Mucosa of rectum (tissue), 2 donors: Measurements from ENCODE around the gene PLCH1.

ENCODE experiments used
- H3K27ac ChIP-seq, 2 donors: one replicate each; pipeline ENCODE4 v1.7.0; 2013; ENCODE audit warnings: inconsistent platforms in 2 of 2, low read depth in 2 of 2, low read length in 2 of 2
- H3K27me3 ChIP-seq, 2 donors: one replicate each; pipeline ENCODE4 v1.7.0; 2013; ENCODE audit warnings: low read length in 2 of 2; ENCODE audit not compliant: control insufficient read depth in 2 of 2, insufficient read depth in 2 of 2
- H3K36me3 ChIP-seq, 2 donors: one replicate each; pipeline ENCODE4 v1.7.0; 2013; ENCODE audit warnings: low read length in 2 of 2; ENCODE audit not compliant: control insufficient read depth in 2 of 2, insufficient read depth in 2 of 2
- H3K4me1 ChIP-seq, 2 donors: one replicate each; pipeline ENCODE4 v1.7.0; 2013; ENCODE audit warnings: low read length in 2 of 2, mild to moderate bottlenecking in 1 of 2; ENCODE audit not compliant: control insufficient read depth in 2 of 2, insufficient read depth in 2 of 2
- H3K4me3 ChIP-seq, 2 donors: one replicate each; pipeline ENCODE4 v1.7.0; 2013; ENCODE audit warnings: low read length in 2 of 2
- H3K9ac ChIP-seq, 2 donors: one replicate each; pipeline ENCODE4 v1.7.0; 2013; ENCODE audit warnings: low read length in 2 of 2, low read depth in 1 of 2, mild to moderate bottlenecking in 1 of 2
- H3K9me3 ChIP-seq, 2 donors: one replicate each; pipeline ENCODE4 v1.7.0; 2013; ENCODE audit warnings: low read length in 2 of 2; ENCODE audit not compliant: control insufficient read depth in 2 of 2
- donor health status: healthy.
- donor health status: Normal muscosa, but diverticular disease.

PLCH1 gene

DNA sequence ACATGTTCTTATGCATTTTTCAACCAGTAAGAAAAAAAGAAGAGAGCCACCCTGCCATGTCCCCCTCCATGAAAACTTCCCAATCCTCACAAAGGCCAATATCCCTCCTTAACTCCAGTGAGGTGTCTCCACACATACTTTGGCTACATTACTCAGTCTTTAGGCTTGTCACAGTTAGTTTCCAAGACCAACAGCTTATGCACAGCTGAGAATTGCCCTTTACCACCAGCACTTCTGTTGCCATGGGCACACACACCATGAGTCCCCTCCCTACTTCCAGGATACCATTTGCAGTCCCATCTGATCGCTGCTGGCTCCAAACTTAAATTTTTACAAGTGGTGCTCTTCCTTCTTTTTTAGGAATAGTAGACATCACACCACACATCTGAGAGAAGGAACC lies 301.1 kb downstream of the PLCH1 start:
- Histone ChIP-seq H3K9ac (no peak overlapping the region), H3K27me3 (no peaks in the 10 kb centered on the region), H3K4me3 (no peak overlapping the region), H3K27ac (no peak overlapping the region), H3K9me3 (no peaks in the 10 kb centered on the region), H3K4me1 (peaks cover 0 to 2% of the 10 kb centered on the region in 2 donors), H3K36me3 (no peaks in the 10 kb centered on the region)

GRCh38 chr3:155442072-155442471 lies 302.8 kb downstream of the PLCH1 start:
- no peak overlapping the region for H3K9ac ChIP-seq
- peaks cover 0 to 2% of the 10 kb centered on the region in 2 donors for H3K4me1 ChIP-seq
- H3K27me3 ChIP-seq: no peaks in the 10 kb centered on the region
- no peak overlapping the region for H3K27ac ChIP-seq
- no peaks in the 10 kb centered on the region for H3K36me3 ChIP-seq
- H3K9me3 ChIP-seq: no peaks in the 10 kb centered on the region
- no peak overlapping the region for H3K4me3 ChIP-seq

- Histone ChIP-seq H3K27me3 (no peaks in the 10 kb centered on the region), H3K4me1 (peaks cover 0 to 2% of the 10 kb centered on the region in 2 donors), H3K27ac (no peak overlapping the region), H3K9me3 (no peaks in the 10 kb centered on the region), H3K4me3 (no peak overlapping the region), H3K9ac (no peak overlapping the region), H3K36me3 (no peaks in the 10 kb centered on the region)
Measured at GRCh38 chr3:155441506-155441905, 303.4 kb downstream of the PLCH1 start.

DNA sequence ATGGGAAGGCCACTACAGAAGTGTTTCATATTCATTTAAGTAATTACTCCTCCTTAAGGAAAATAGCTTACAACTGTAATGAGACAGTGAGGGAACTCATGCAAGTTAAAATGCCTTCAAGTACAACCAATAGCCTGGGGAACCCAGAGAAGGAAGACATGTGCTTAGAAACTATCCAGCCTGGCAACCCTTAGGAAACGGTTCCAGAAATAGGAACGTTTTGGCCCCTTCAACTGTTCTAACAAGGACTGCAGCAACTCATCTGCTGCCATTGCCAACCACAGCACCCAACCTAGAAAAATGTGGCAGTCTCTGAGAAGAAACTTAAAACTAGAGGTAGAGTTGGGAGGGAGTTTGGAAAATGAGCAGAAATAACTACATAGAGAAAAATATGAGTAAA lies 303.8 kb downstream of the PLCH1 start:
- Histone ChIP-seq H3K27ac (no peak overlapping the region), H3K9ac (no peak overlapping the region), H3K27me3 (no peaks in the 10 kb centered on the region), H3K4me3 (no peak overlapping the region), H3K4me1 (peaks cover 0 to 2% of the 10 kb centered on the region in 2 donors), H3K9me3 (no peaks in the 10 kb centered on the region), H3K36me3 (no peaks in the 10 kb centered on the region)

DNA sequence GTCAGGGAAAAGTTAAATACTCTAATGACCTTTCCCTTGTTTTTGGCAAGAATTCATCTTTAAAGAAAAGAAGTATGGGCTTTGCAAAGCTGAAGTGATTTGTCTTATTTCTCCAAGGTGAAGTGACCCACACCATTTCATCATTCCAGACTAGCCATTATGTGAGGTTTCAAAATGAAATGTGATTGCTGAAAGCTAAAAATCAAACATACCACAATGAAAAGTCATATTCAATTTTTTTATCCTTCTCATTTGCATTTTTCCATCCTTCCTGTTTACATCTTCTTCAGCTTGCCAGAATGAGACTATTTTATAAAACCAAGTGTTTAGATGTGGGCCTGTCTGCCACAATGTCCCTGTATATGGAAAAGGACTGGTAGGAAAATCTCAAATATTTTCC lies 309.1 kb downstream of the PLCH1 start:
- H3K4me1 ChIP-seq: no peaks in the 10 kb centered on the region
- H3K9ac ChIP-seq: no peak overlapping the region

DNA sequence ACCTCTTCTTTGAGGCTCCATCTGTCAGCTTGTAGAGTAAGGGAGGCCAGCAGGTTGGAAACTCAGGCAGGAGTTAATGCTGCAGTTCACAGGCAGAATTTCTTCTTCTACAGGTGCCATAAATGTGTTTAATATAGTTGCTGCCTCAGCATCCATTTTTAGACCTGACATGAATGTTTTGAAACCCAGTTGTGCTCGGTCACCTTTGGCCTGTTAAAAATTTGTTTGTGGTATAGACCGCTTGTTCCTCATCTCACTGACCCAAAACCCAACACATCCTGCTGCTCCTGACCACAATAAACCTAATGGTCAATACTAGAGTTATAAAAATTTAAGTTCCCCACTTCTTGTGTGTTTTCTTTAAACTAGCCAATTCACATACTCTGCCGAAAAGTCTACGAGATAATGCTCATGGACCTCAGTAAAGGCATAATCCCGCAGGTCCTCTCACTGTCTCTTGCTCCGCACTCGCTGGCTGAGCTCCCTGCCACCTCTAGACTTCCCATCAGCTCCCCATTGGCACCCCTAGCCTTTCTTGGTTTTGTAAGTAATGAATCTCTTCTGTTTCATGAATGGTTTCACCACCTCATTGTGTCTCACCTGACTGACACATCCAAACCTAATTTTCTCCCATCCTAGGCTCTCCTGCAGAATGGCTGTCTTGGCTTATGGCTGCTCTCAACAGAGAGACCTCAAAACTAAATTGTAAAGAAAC lies 312.9 kb downstream of the PLCH1 start:
- Histone ChIP-seq H3K27me3 (no peaks in the 10 kb centered on the region), H3K4me1 (no peaks in the 10 kb centered on the region)

More for the DNA sequence above, 309.1 kb downstream of the PLCH1 start:
- Histone ChIP-seq H3K27me3 (no peaks in the 10 kb centered on the region), H3K27ac (no peak overlapping the region), H3K4me3 (no peak overlapping the region), H3K36me3 (no peaks in the 10 kb centered on the region), H3K9me3 (no peaks in the 10 kb centered on the region)

GRCh38 chr3:155428563-155428962 lies 316.3 kb downstream of the PLCH1 start:
- Histone ChIP-seq H3K27me3 (no peaks in the 10 kb centered on the region), H3K27ac (no peak overlapping the region), H3K36me3 (no peaks in the 10 kb centered on the region), H3K4me1 (no peaks in the 10 kb centered on the region), H3K9ac (no peak overlapping the region), H3K4me3 (no peak overlapping the region), H3K9me3 (peaks cover 2 to 9% of the 10 kb centered on the region in 2 donors)

More for the DNA sequence above, 312.9 kb downstream of the PLCH1 start:
- H3K36me3 ChIP-seq: no peaks in the 10 kb centered on the region
- H3K9ac ChIP-seq: no peak overlapping the region
- H3K27ac ChIP-seq: no peak overlapping the region
- H3K4me3 ChIP-seq: no peak overlapping the region
- peaks cover 2 to 9% of the 10 kb centered on the region in 2 donors for H3K9me3 ChIP-seq

- Histone ChIP-seq H3K9ac (no peak overlapping the region), H3K4me1 (no peaks in the 10 kb centered on the region), H3K9me3 (peaks cover 2 to 9% of the 10 kb centered on the region in 2 donors), H3K27ac (no peak overlapping the region), H3K27me3 (no peaks in the 10 kb centered on the region), H3K4me3 (no peak overlapping the region), H3K36me3 (no peaks in the 10 kb centered on the region)
Measured at GRCh38 chr3:155426524-155427230, 318.2 kb downstream of the PLCH1 start.

DNA sequence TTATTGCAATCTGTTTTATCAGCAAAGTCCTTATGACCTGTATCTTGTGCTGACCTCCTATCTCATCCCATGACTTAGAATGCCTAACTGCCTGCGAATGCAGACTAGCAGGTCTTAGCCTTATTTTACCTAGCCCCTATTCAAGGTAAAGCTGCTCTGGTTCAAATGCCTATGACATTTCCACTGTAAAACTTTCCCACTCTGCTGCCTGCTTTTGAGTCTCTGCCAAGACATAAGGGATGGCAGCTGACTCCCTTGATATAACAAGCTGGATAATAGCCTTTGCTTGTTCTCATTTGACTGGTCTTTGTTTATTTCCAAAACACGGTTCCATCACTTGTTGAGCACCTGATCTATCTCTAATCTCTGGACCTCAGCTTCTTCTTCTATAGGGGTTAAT lies 319.5 kb downstream of the PLCH1 start:
- Histone ChIP-seq H3K27me3 (no peaks in the 10 kb centered on the region), H3K9ac (no peak overlapping the region), H3K36me3 (no peaks in the 10 kb centered on the region), H3K9me3 (peaks cover 2 to 9% of the 10 kb centered on the region in 2 donors), H3K27ac (no peak overlapping the region), H3K4me3 (no peak overlapping the region), H3K4me1 (no peaks in the 10 kb centered on the region)

- Histone ChIP-seq H3K9me3 (peaks cover 2 to 6% of the 10 kb centered on the region in 2 donors), H3K4me1 (no peaks in the 10 kb centered on the region), H3K4me3 (no peak overlapping the region), H3K9ac (no peak overlapping the region), H3K27me3 (no peaks in the 10 kb centered on the region), H3K27ac (no peak overlapping the region), H3K36me3 (no peaks in the 10 kb centered on the region)
Measured at GRCh38 chr3:155424323-155424710, 320.6 kb downstream of the PLCH1 start.
